ENCODE measurements around the gene GDI1. TPM values are rescaled to one million over a fixed set of nuclear protein-coding genes. Genes with fewer than 3 reads are reported as not detected.
A peak's percentile ranks its signal among the peaks of the same experiment; 100 is the strongest.

The GDI1 gene
- total and polyA plus RNA-seq, 2 of the 8 experiments (the other 6 are each of a cell fraction or from before 2014, with no cell fraction given) = 83.1 to 136 TPM

DNA sequence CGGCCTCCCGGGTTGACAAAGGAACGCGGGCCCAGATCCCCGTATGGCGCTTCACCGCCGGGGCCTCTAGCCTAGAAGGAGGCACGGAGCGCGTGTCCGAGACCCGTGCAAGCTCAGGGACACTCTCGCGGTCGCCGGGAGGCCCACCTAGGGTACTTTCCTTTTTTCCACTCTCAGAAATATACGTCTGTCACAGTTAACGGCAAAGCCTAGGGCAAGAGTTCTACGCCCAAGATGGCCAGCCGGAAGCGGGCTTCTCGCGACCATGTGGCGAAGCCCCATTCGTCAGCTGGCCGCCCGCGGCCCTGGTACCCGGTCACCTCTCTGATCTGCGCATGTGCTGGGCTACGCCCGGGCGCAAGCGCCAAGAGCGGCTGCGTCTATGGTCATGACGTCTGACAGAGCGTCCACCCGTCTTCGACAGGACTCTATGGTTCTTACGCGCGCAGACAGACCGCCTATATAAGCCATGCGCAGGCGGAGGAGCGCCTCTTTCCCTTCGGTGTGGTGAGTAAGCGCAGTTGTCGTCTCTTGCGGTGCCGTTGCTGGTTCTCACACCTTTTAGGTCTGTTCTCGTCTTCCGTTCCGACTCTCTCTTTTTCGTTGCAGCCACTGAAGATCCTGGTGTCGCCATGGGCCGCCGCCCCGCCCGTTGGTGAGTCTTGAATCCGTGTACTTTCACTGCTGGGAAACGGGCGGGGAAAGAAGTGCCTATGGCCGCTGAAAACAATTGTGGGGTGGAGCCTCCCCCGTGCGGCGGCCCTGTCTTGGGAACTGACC lies 38.9 kb upstream of the GDI1 start, which contains the start of gene RPL10 (continued):
- TF ChIP-seq POLR2AphosphoS5 (IDR thresholded peaks at IDR 0.05; ENCODE audit: low read depth, low read length) = peak; percentile 100
- no peak for TF ChIP-seq CBX8 (IDR thresholded peaks at IDR 0.05; ENCODE audit: borderline replicate concordance, low read depth, low read length)
- peak; percentile 87 for TF ChIP-seq YY1 (IDR thresholded peaks at IDR 0.05; ENCODE audit: low read depth, low read length)
- TF ChIP-seq KDM5A (IDR thresholded peaks at IDR 0.05; ENCODE audit: low read length) = no peak
- TF ChIP-seq CHD2 (IDR thresholded peaks at IDR 0.05; ENCODE audit: low read length) = 0 out of 2 replicates have a peak, but pooled peaks have one; percentile 48

All from H1 (cell line).